Thyroid gland (tissue), 4 donors: ENCODE measurements around the gene MACF1. TPM values are rescaled to one million over a fixed set of nuclear protein-coding genes. Genes with fewer than 3 reads are reported as not detected.
A peak's percentile ranks its signal among the peaks of the same experiment; 100 is the strongest.

Experiments
- DNase-seq, 2 donors: peaks; one replicate each; pipeline ENCODE4 v3.0.0-alpha.2; 2019
- H3K27ac ChIP-seq, 3 donors: fragments of 200-600 bp; sonication (generic); 1 replicate in 2 of 3; 2 replicates in 1 of 3; pipeline ENCODE4 v1.5.1; 2016 to 2019; ENCODE audit warnings: mild to moderate bottlenecking in 1 of 3, moderate library complexity in 1 of 3
- H3K27me3 ChIP-seq: fragments of 200-600 bp; sonication (generic); one replicate; pipeline ENCODE4 v1.5.1; 2019
- H3K36me3 ChIP-seq, 2 donors: fragments of 200-600 bp; sonication (generic); one replicate each; pipeline ENCODE4 v1.5.1; 2016 to 2019
- H3K4me1 ChIP-seq, 2 donors: fragments of 200-600 bp; sonication (generic); one replicate each; pipeline ENCODE4 v1.5.1; 2017 to 2019
- H3K4me3 ChIP-seq, 3 donors: fragments of 200-600 bp; sonication (generic); replicated peaks in 1 of 3; 1 replicate in 2 of 3; 2 replicates in 1 of 3; pipeline ENCODE4 v1.5.1; 2016; ENCODE audit warnings: mild to moderate bottlenecking in 1 of 3
- H3K9me3 ChIP-seq: fragments of 200-600 bp; sonication (generic); one replicate; pipeline ENCODE4 v1.5.1; 2017
- CTCF ChIP-seq, 6 experiments: fragments of 200-600 bp in 3 of 6; fragments of 450-650 bp in 3 of 6; sonication (generic) in 3 of 6; IDR thresholded peaks; one replicate each; pipeline ENCODE4 v1.5.1; 2016 to 2019; ENCODE audit warnings: antibody characterized with exemption in 6 of 6, mild to moderate bottlenecking in 2 of 6, inconsistent platforms in 1 of 6, moderate library complexity in 1 of 6
- POLR2A ChIP-seq, 2 donors: fragments of 450-650 bp; IDR thresholded peaks; one replicate each; pipeline ENCODE4 v1.6.1; 2017; ENCODE audit warnings: antibody characterized with exemption in 2 of 2, mild to moderate bottlenecking in 2 of 2, moderate library complexity in 1 of 2
- WGBS, 2 donors: methylation state at CpG; one replicate each; pipeline ENCODE4 v1.1.5; 2017; 5-methylcytosine and 5-hydroxymethylcytosine counted together
- intact Hi-C: fragments of 100-400 bp; cut with DNase I; formaldehyde crosslinking; loops from one replicate; pipeline ENCODE4 v1.15.1; 2023
- total RNA-seq, 4 donors: library from RNA; depleted of rRNA; stranded (reverse); fragments of >200 nt; gene quantifications; one replicate each; pipeline ENCODE4 v1.2.3, GENCODE V29; 2016

MACF1 gene
- total RNA-seq, 4 donors from 2014 or later, result 308 to 834 (median 427) TPM

- peaks cover 26 to 27% of the 10 kb centered on the region in 2 donors for H3K36me3 ChIP-seq
Observed at GRCh38 chr1:39337067-39337466, 132.6 kb downstream of the MACF1 start.

GRCh38 chr1:39342776-39343175 is 138.3 kb downstream of the MACF1 start:
- WGBS, 2 donors, result 93 to 97% methylated on average over 3 of the region's 3 CpGs
- Histone ChIP-seq H3K27me3 (no peaks in the 10 kb centered on the region), H3K4me3 (no peak overlapping the region), H3K4me1 (peaks cover 14 to 22% of the 10 kb centered on the region in 2 donors), H3K9me3 (no peaks in the 10 kb centered on the region), H3K36me3 (peaks cover 20 to 24% of the 10 kb centered on the region in 2 donors), H3K27ac (no peak overlapping the region)
- intact Hi-C loops, result loop anchor here (5.0 kb wide), 1 partner anchor 195 kb away; no protein-coding TSS in a partner anchor
- TF ChIP-seq CTCF (IDR thresholded peaks at IDR 0.05), result no peak
- TF ChIP-seq POLR2A (IDR thresholded peaks at IDR 0.05), result no peak
- no peak for DNase-seq

More at GRCh38 chr1:39337067-39337466, 132.6 kb downstream of the MACF1 start:
- intact Hi-C loops, result no loop called here
- 94 to 95% methylated on average over 3 of the region's 3 CpGs for WGBS, 2 donors
- Histone ChIP-seq H3K4me3 (no peak overlapping the region), H3K9me3 (no peaks in the 10 kb centered on the region), H3K4me1 (peaks cover 9 to 14% of the 10 kb centered on the region in 2 donors), H3K27ac (no peak overlapping the region), H3K27me3 (no peaks in the 10 kb centered on the region)
- TF ChIP-seq POLR2A (IDR thresholded peaks at IDR 0.05), result no peak
- no peak for TF ChIP-seq CTCF (IDR thresholded peaks at IDR 0.05)
- DNase-seq, result no peak

GRCh38 chr1:39344394-39345154 is 140.1 kb downstream of the MACF1 start:
- H3K4me1 ChIP-seq, result peaks cover 14 to 21% of the 10 kb centered on the region in 2 donors
- peak overlapping the region; percentile 1 to 39 (median 32) for H3K27ac ChIP-seq
- no peaks in the 10 kb centered on the region for H3K27me3 ChIP-seq
- TF ChIP-seq POLR2A (IDR thresholded peaks at IDR 0.05), result no peak
- H3K36me3 ChIP-seq, result peaks cover 20 to 40% of the 10 kb centered on the region in 2 donors
- H3K4me3 ChIP-seq, result no peak overlapping the region
- 39 to 47% methylated on average over 12 of the region's 12 CpGs for WGBS, 2 donors
- no peaks in the 10 kb centered on the region for H3K9me3 ChIP-seq
- intact Hi-C loops, result loop anchor here (5.0 kb wide), 1 partner anchor 193 kb away; no protein-coding TSS in a partner anchor
- DNase-seq, result peak; percentile 58 to 65

GRCh38 chr1:39346872-39347271 is 142.4 kb downstream of the MACF1 start:
- 47 to 95% methylated on average over 1 to 2 of the region's 2 CpGs for WGBS, 2 donors
- DNase-seq, result no peak
- Histone ChIP-seq H3K4me1 (peaks cover 5 to 12% of the 10 kb centered on the region in 2 donors), H3K9me3 (no peaks in the 10 kb centered on the region), H3K27ac (no peak overlapping the region), H3K4me3 (no peak overlapping the region), H3K36me3 (peaks cover 34 to 48% of the 10 kb centered on the region in 2 donors), H3K27me3 (no peaks in the 10 kb centered on the region)
- TF ChIP-seq POLR2A (IDR thresholded peaks at IDR 0.05) (no peak), CTCF (IDR thresholded peaks at IDR 0.05) (no peak)
- intact Hi-C loops, result no loop called here

- Histone ChIP-seq H3K9me3 (no peaks in the 10 kb centered on the region), H3K4me3 (no peak overlapping the region), H3K27me3 (no peaks in the 10 kb centered on the region), H3K27ac (no peak overlapping the region), H3K36me3 (peaks cover 43 to 57% of the 10 kb centered on the region in 2 donors), H3K4me1 (peaks cover 5 to 12% of the 10 kb centered on the region in 2 donors)
- TF ChIP-seq POLR2A (IDR thresholded peaks at IDR 0.05) (no peak), CTCF (IDR thresholded peaks at IDR 0.05) (no peak)
- WGBS, 2 donors, result 96 to 100% methylated on average over 1 of the region's 1 CpG
- intact Hi-C loops, result no loop called here
- no peak for DNase-seq
Observed at GRCh38 chr1:39348278-39348677, 143.8 kb downstream of the MACF1 start.
